Islet precursor cell (in vitro differentiated cells): ENCODE results near the gene HRH3.
A peak's percentile ranks its signal among the peaks of the same experiment; 100 is the strongest.

Experiments used
- DNase-seq: peaks from one replicate; pipeline ENCODE4 v3.0.0-alpha.2; 2018

Gene HRH3

GRCh38 chr20:62228982-62229545 lies 9.0 kb upstream of the HRH3 start:
- DNase-seq, result no peak

- DNase-seq, result peak; percentile 65
These were observed 8.2 kb upstream of the HRH3 start for GRCh38 chr20:62227977-62228958.

GRCh38 chr20:62227591-62227976 lies 7.5 kb upstream of the HRH3 start:
- no peak for DNase-seq

GRCh38 chr20:62226707-62227590 lies 6.9 kb upstream of the HRH3 start:
- DNase-seq, result no peak

GRCh38 chr20:62225820-62226635 lies 6.0 kb upstream of the HRH3 start:
- no peak for DNase-seq

GRCh38 chr20:62225026-62225425 lies 4.9 kb upstream of the HRH3 start:
- DNase-seq, result no peak

GRCh38 chr20:62224113-62224855 lies 4.2 kb upstream of the HRH3 start:
- no peak for DNase-seq

- no peak for DNase-seq
These were observed 3.5 kb upstream of the HRH3 start for GRCh38 chr20:62223571-62223970.

GRCh38 chr20:62222972-62223371 lies 2.9 kb upstream of the HRH3 start:
- DNase-seq, result no peak

- no peak for DNase-seq
These were observed 2.3 kb upstream of the HRH3 start for GRCh38 chr20:62222266-62222850.

GRCh38 chr20:62220666-62221568 lies 839 bp upstream of the HRH3 start:
- no peak for DNase-seq

- DNase-seq, result no peak
These were observed 732 bp downstream of the HRH3 start for GRCh38 chr20:62219101-62219991.

- DNase-seq, result no peak
These were observed 1.9 kb downstream of the HRH3 start for GRCh38 chr20:62217913-62218773.

GRCh38 chr20:62216636-62217566 lies 3.2 kb downstream of the HRH3 start:
- DNase-seq, result no peak

- DNase-seq, result no peak
These were observed 4.0 kb downstream of the HRH3 start for GRCh38 chr20:62215991-62216635.
